Upper lobe of right lung (tissue), 1 donor: ENCODE measurements around the gene RITA1. TPM values are rescaled to one million over a fixed set of nuclear protein-coding genes. Genes with fewer than 3 reads are reported as not detected.

Experiments used
- ATAC-seq: fragments of 200-7000 bp; cut with Tn5 transposase; one replicate; pipeline ENCODE4 v1.9.1; 2020; ENCODE audit warnings: mild to moderate bottlenecking, moderate library complexity
- DNase-seq: peaks from one replicate; pipeline ENCODE4 v3.0.0-alpha.2; 2020
- H3K27ac ChIP-seq: fragments of 200-600 bp; one replicate; pipeline ENCODE4 v1.8.0; 2022
- H3K27me3 ChIP-seq: fragments of 200-600 bp; one replicate; pipeline ENCODE4 v1.8.0; 2022; ENCODE audit warnings: mild to moderate bottlenecking
- H3K36me3 ChIP-seq: fragments of 200-600 bp; one replicate; pipeline ENCODE4 v1.8.0; 2022
- H3K4me1 ChIP-seq: fragments of 200-600 bp; one replicate; pipeline ENCODE4 v1.8.0; 2022
- H3K4me3 ChIP-seq: fragments of 200-600 bp; one replicate; pipeline ENCODE4 v1.8.0; 2022; ENCODE audit warnings: mild to moderate bottlenecking
- H3K9me3 ChIP-seq: fragments of 200-600 bp; one replicate; pipeline ENCODE4 v1.8.0; 2022
- CTCF ChIP-seq: fragments of 200-600 bp; IDR thresholded peaks from one replicate; pipeline ENCODE4 v1.8.0; 2022; ENCODE audit warnings: antibody characterized with exemption
- intact Hi-C: fragments of 100-400 bp; cut with DNase I; formaldehyde crosslinking; loops from one replicate; pipeline ENCODE4 v1.11.0; 2022
- total RNA-seq: library from RNA; stranded (reverse); fragmentation: NEBNext Ultra II Directional; extraction: Animal tissue kit (Norgen Biotek cat#: 25700); gene quantifications from one replicate; pipeline ENCODE4 v1.2.1, GENCODE V29; 2021
- donor health status: DM: no; HTN: yes; CAD: no; lungs with severe emphysema.

RITA1 gene
- total RNA-seq, 1 donor from 2014 or later, result 16.4 TPM

DNA sequence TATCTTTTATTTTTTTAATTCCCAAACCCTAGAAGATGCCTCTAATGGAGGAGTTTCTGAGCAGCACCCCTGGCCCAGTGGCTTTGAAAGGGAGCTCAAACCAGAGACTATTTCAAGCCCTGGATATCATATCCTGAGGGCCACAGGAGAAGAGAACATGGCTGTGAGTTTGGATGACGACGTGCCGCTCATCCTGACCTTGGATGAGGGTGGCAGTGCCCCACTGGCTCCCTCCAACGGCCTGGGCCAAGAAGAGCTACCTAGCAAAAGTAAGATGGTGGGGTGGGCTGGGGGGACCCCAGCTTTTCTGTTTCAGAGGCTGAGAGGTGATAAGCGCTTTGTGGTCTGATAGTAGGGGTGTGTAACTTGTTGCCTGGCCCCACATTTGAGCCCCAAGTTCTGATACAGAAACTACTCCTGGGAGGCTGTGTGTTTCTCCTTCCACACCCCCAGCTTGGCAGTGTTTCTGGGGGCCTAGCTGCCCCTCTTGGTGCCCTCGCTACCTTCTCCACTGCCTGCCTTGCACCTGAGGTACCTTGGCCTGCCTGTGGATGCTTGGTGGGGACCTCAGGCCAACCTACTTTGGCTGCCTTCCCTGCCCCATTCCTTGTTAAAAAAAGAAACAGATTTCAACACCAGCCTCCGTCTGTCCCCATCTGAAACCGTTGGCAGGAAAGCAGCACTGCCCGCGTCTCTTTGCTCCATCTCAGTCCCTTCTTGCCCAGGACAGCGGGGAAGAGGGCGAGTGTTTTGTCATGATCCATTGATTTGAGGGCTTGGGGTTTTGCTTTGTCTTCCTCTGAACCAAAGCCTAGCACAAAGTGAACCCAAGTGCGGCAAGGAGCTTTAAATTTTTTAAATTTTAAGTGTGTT is 41.4 kb downstream of the RITA1 start:
- peaks cover 44% of the 10 kb centered on the region for H3K4me1 ChIP-seq
- H3K9me3 ChIP-seq, result no peaks in the 10 kb centered on the region
- intact Hi-C loops, result no loop called here
- no peak overlapping the region for H3K4me3 ChIP-seq
- H3K27me3 ChIP-seq, result no peaks in the 10 kb centered on the region
- no peak for TF ChIP-seq CTCF
- H3K27ac ChIP-seq, result no peak overlapping the region
- DNase-seq (no peak), ATAC-seq (no peak)
- peaks cover 47% of the 10 kb centered on the region for H3K36me3 ChIP-seq

- TF ChIP-seq CTCF, result no peak
- H3K4me3 ChIP-seq, result no peak overlapping the region
- intact Hi-C loops, result no loop called here
- no peak for ATAC-seq
- peaks cover 56% of the 10 kb centered on the region for H3K36me3 ChIP-seq
- no peaks in the 10 kb centered on the region for H3K27me3 ChIP-seq
- no peaks in the 10 kb centered on the region for H3K9me3 ChIP-seq
- no peak overlapping the region for H3K27ac ChIP-seq
- no peak for DNase-seq
- peaks cover 41% of the 10 kb centered on the region for H3K4me1 ChIP-seq
Measured at GRCh38 chr12:113227686-113228391, 42.3 kb downstream of the RITA1 start.

DNA sequence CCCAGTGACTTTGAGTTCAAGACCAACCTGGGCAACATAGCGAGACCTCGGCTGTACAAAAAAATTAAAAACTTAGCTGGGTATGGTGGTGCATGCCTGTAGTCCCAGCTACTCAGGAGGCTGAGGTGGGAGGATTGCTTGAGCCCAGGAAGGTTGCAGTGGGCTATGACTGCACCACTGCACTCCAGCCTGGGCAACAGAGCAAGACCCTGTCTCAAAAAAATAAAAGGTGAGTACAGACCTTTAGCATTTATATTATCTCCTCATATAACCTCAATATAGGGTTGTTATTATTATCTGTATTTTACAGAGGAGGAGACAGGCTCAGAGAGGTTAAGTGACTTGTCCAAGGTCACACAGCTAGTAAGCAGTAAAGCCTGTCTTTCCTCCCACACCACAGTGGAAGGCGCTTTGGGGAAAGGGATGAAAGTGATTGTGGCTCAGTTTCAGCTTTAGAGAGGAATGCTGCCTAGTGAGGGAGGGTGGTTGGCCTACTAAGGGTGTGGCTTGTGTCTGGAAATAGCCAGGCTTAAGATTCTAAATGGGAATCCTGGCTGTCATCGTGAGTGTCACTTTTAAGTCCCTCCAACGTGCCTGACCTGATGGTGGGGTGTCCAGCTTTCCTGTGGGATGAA is 43.0 kb downstream of the RITA1 start:
- TF ChIP-seq CTCF, result no peak
- no peak for DNase-seq
- Histone ChIP-seq H3K9me3 (no peaks in the 10 kb centered on the region), H3K27me3 (no peaks in the 10 kb centered on the region), H3K27ac (no peak overlapping the region), H3K4me1 (peaks cover 38% of the 10 kb centered on the region), H3K36me3 (peaks cover 61% of the 10 kb centered on the region), H3K4me3 (no peak overlapping the region)
- ATAC-seq, result no peak
- intact Hi-C loops, result no loop called here

- TF ChIP-seq CTCF, result no peak
- no peaks in the 10 kb centered on the region for H3K27me3 ChIP-seq
- peaks cover 29% of the 10 kb centered on the region for H3K4me1 ChIP-seq
- H3K9me3 ChIP-seq, result no peaks in the 10 kb centered on the region
- H3K4me3 ChIP-seq, result no peak overlapping the region
- ATAC-seq (no peak), DNase-seq (peak; percentile 29)
- H3K36me3 ChIP-seq, result peaks cover 66% of the 10 kb centered on the region
- intact Hi-C loops, result no loop called here
- no peak overlapping the region for H3K27ac ChIP-seq
Measured at GRCh38 chr12:113230315-113231234, 45.1 kb downstream of the RITA1 start.
